PFSK-1 (cell line): Measurements from ENCODE around the gene IFITM1.

Experiments used
- FOXP2 ChIP-seq: optimal IDR thresholded peaks from 2 replicates; pipeline ENCODE3; 2011; ENCODE audit warnings: borderline replicate concordance, control low read depth, inconsistent platforms; ENCODE audit not compliant: insufficient read depth; ENCODE audit errors: extremely low read length, extremely low read depth
- POLR2AphosphoS5 ChIP-seq: IDR thresholded peaks from 2 replicates; pipeline ENCODE4 v1.6.1; 2012; ENCODE audit warnings: low read depth, mild to moderate bottlenecking, control low read depth, low read length, moderate library complexity
- SIN3A ChIP-seq: IDR thresholded peaks from 2 replicates; pipeline ENCODE4 v1.6.1; 2012; ENCODE audit warnings: mild to moderate bottlenecking, low read length, moderate library complexity, borderline replicate concordance; ENCODE audit not compliant: insufficient read depth
- TAF1 ChIP-seq: IDR thresholded peaks from 2 replicates; pipeline ENCODE4 v1.6.1; 2012; ENCODE audit warnings: low read length, control low read depth, borderline replicate concordance; ENCODE audit not compliant: insufficient read depth

- TF ChIP-seq TAF1 (no peak), SIN3A (no peak), FOXP2 (no peak), POLR2AphosphoS5 (no peak)
These were observed 41.0 kb upstream of the IFITM1 start for GRCh38 chr11:272931-273198.
